Kidney (tissue), 14 donors: ENCODE data around the gene S100A8. TPM values are rescaled to one million over a fixed set of nuclear protein-coding genes. Genes with fewer than 3 reads are reported as not detected.

Experiments
- DNase-seq, 5 donors: peaks; one replicate each; pipeline ENCODE4 v3.0.0-alpha.2; 2013 to 2020
- FAIRE-seq: peaks from 2 replicates; lab custom pipeline; 2012; peaks lifted over from hg19 to GRCh38; lab: Jason Lieb, UNC
- H3K27ac ChIP-seq, 2 donors: one replicate each; pipeline ENCODE4 v1.7.0; 2013; ENCODE audit warnings: low read depth in 2 of 2, low read length in 2 of 2, inconsistent platforms in 1 of 2
- H3K27me3 ChIP-seq: one replicate; pipeline ENCODE4 v1.7.1; 2013; ENCODE audit warnings: low read length, inconsistent platforms; ENCODE audit not compliant: control insufficient read depth, insufficient read depth
- H3K36me3 ChIP-seq, 3 donors: one replicate each; pipeline versions ENCODE4 v1.7.0 to v1.7.1; 2013; ENCODE audit warnings: low read length in 3 of 3, control low read depth in 1 of 3, inconsistent platforms in 1 of 3; ENCODE audit not compliant: insufficient read depth in 3 of 3, control insufficient read depth in 2 of 3
- H3K4me1 ChIP-seq, 3 donors: one replicate each; pipeline versions ENCODE4 v1.7.0 to v1.7.1; 2013; ENCODE audit warnings: low read length in 3 of 3, inconsistent platforms in 1 of 3, low read depth in 1 of 3; ENCODE audit not compliant: control insufficient read depth in 2 of 3, insufficient read depth in 2 of 3
- H3K4me3 ChIP-seq, 3 donors: one replicate each; pipeline versions ENCODE4 v1.7.0 to v1.8.1; 2013; ENCODE audit warnings: low read length in 3 of 3, control low read depth in 1 of 3, inconsistent platforms in 1 of 3
- H3K9ac ChIP-seq, 3 donors: one replicate each; pipeline versions ENCODE4 v1.7.0 to v1.7.1; 2013; ENCODE audit warnings: low read length in 3 of 3, control low read depth in 1 of 3, inconsistent platforms in 1 of 3
- H3K9me3 ChIP-seq, 3 donors: one replicate each; pipeline versions ENCODE4 v1.7.0 to v1.7.1; 2013; ENCODE audit warnings: low read length in 3 of 3, control low read depth in 1 of 3, inconsistent platforms in 1 of 3; ENCODE audit not compliant: control insufficient read depth in 2 of 3, insufficient read depth in 1 of 3
- intact Hi-C: fragments of 100-400 bp; cut with DNase I; formaldehyde crosslinking; loops from one replicate; pipeline ENCODE4 v1.11.1; 2022
- polyA plus RNA-seq: library from polyadenylated mRNA; stranded (reverse); fragments of 350-450 nt; fragmentation: Illumina TruSeq; extraction: RNeasy Lipid Tissue Mini Kit (QIAGEN cat#74804); gene quantifications from one replicate; pipeline ENCODE4 v1.2.3, GENCODE V29; 2014; ENCODE audit warnings: low read depth, low replicate concordance; ENCODE audit not compliant: insufficient read depth
- total RNA-seq: library from RNA; stranded (reverse); fragmentation: NEBNext Ultra II Directional; extraction: Animal tissue kit (Norgen Biotek cat#: 25700); gene quantifications from one replicate; pipeline ENCODE4 v1.2.1, GENCODE V29; 2021
- TF ChIP-seq, protein P1 (sequence below): IDR thresholded peaks from 3 replicates; pipeline ENCODE4 v1.5.1; 2012; ENCODE audit warnings: mild to moderate bottlenecking, moderate library complexity, borderline replicate concordance; ENCODE audit not compliant: insufficient read depth; ENCODE audit errors: extremely low read depth
- donor health status: control.
- donor health status: control.
- donor health status: control.
- donor health status: control.
- donor health status: control.
- donor health status: DM: yes; HTN: yes; CAD: no.
- donor health status: Normal renal cell carcinoma (clear cell type).

The S100A8 gene
- total and polyA plus RNA-seq, 2 donors from 2014 or later, result 17.5 to 60.9 TPM

- TF ChIP-seq, protein P1, sequence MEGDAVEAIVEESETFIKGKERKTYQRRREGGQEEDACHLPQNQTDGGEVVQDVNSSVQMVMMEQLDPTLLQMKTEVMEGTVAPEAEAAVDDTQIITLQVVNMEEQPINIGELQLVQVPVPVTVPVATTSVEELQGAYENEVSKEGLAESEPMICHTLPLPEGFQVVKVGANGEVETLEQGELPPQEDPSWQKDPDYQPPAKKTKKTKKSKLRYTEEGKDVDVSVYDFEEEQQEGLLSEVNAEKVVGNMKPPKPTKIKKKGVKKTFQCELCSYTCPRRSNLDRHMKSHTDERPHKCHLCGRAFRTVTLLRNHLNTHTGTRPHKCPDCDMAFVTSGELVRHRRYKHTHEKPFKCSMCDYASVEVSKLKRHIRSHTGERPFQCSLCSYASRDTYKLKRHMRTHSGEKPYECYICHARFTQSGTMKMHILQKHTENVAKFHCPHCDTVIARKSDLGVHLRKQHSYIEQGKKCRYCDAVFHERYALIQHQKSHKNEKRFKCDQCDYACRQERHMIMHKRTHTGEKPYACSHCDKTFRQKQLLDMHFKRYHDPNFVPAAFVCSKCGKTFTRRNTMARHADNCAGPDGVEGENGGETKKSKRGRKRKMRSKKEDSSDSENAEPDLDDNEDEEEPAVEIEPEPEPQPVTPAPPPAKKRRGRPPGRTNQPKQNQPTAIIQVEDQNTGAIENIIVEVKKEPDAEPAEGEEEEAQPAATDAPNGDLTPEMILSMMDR, result no peak
- Histone ChIP-seq H3K36me3 (no peaks in the 10 kb centered on the region), H3K27ac (no peak overlapping the region), H3K4me1 (no peaks in the 10 kb centered on the region), H3K9ac (no peak overlapping the region), H3K27me3 (no peaks in the 10 kb centered on the region), H3K9me3 (no peaks in the 10 kb centered on the region), H3K4me3 (no peak overlapping the region)
- intact Hi-C loops, result loop anchor here (10.0 kb wide), 1 partner anchor 136 kb away; no protein-coding TSS in a partner anchor
- FAIRE-seq (no peak), DNase-seq (peak in 1 of 5 donors; percentile 11)
These were observed 32.2 kb downstream of the S100A8 start for GRCh38 chr1:153358691-153358975.

DNA sequence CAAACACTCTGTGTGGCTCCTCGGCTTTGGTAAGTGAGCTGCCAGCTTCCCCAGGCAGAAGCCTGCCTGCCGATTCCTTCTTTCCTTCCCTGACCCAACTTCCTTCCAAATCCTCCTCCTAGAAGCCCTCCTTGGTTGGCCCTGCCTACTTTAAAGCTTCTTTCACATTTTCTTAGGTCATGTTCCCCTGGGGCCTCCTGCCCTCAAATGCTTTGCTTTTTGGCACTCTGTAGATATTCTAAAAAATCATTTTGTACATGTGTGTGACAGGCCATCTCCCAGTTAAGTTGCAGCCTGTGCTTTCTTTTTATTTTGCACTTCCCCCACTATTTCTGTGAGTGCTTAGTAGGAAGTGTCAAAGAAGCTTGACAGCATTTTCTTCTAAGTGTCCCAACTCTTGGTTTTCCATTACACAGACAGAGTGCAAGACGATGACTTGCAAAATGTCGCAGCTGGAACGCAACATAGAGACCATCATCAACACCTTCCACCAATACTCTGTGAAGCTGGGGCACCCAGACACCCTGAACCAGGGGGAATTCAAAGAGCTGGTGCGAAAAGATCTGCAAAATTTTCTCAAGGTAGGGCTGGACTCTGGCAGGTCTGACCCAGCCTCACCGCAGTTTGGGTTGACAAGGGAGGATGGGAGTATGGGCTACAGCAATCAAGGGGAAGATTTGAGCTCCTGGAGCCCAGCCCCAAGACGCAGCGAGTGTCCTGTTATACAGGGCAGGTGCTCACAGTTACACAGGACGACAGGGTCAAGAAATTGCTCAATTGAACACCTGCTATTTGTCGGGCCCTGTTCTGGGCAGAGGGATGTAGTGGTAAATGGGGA, 32.8 kb downstream of the S100A8 start, which contains the start of gene S100A9:
Gene S100A9 (plus strand): TSS at position 2 of the 838 bp plus-strand sequence. CDS start 430 bp downstream, at position 432.
- intact Hi-C loops, result loop anchor here (10.0 kb wide), 1 partner anchor 137 kb away; no protein-coding TSS in a partner anchor
- DNase-seq (peak in 1 of 5 donors; percentile 15), FAIRE-seq (no peak)
- H3K36me3 ChIP-seq, result no peaks in the 10 kb centered on the region
- TF ChIP-seq, protein P1, result no peak
- no peak within 1 kb of the TSS for H3K4me3 ChIP-seq
- H3K9me3 ChIP-seq, result no peaks in the 10 kb centered on the region
- H3K27ac ChIP-seq, result no peak within 1 kb of the TSS
- no peak within 1 kb of the TSS for H3K9ac ChIP-seq
- no peaks in the 10 kb centered on the region for H3K4me1 ChIP-seq
- no peaks in the 10 kb centered on the region for H3K27me3 ChIP-seq

- TF ChIP-seq, protein P1, result no peak
- no peaks in the 10 kb centered on the region for H3K4me1 ChIP-seq
- FAIRE-seq (no peak), DNase-seq (peak in 2 of 5 donors; percentile 20 to 93)
- no peaks in the 10 kb centered on the region for H3K36me3 ChIP-seq
- H3K9ac ChIP-seq, result no peak overlapping the region
- no peak overlapping the region for H3K4me3 ChIP-seq
- no peaks in the 10 kb centered on the region for H3K9me3 ChIP-seq
- no peak overlapping the region for H3K27ac ChIP-seq
- no peaks in the 10 kb centered on the region for H3K27me3 ChIP-seq
- intact Hi-C loops, result loop anchor here (10.0 kb wide), 1 partner anchor 138 kb away; no protein-coding TSS in a partner anchor
These were observed 33.6 kb downstream of the S100A8 start for GRCh38 chr1:153357076-153357852.
